IMR-90 (cell line): ENCODE measurements around the gene DELE1. TPM values are rescaled to one million over a fixed set of nuclear protein-coding genes. Genes with fewer than 3 reads are reported as not detected.

Experiments
- ATAC-seq: fragments of 200-7000 bp; cut with Tn5 transposase; 2 replicates; pipeline ENCODE4 v1.9.1; 2020; ENCODE audit warnings: low read depth, mild to moderate bottlenecking, moderate library complexity
- BruUV-seq: library from RNA; stranded (reverse); fragments of 400-500 nt; replicated peaks from 2 replicates; lab custom pipeline; 2021; lab: Mats Ljungman, UMichigan
- CTCF ChIA-PET: fragments of 300-600 bp; formaldehyde crosslinking; extraction: SDS; loops from one replicate; lab custom pipeline; 2021; ENCODE audit warnings: antibody characterized with exemption; lab: Yijun Ruan, JAX
- POLR2A ChIA-PET: fragments of 300-600 bp; sonication (Branson Sonifier 250); formaldehyde crosslinking; loops from one replicate; lab custom pipeline; 2022; ENCODE audit warnings: antibody characterized with exemption; ENCODE audit not compliant: unreplicated experiment; lab: Charles Lee
- DNase-seq: peaks from one replicate; pipeline ENCODE4 v3.0.0; 2013
- H2AFZ ChIP-seq: replicated peaks from 2 replicates; pipeline ENCODE3; 2013; ENCODE audit warnings: low read length, mild to moderate bottlenecking; ENCODE audit not compliant: poor library complexity
- H2AK5ac ChIP-seq: 2 replicates; pipeline ENCODE4 v1.6.1; 2013; ENCODE audit warnings: low read depth, low read length, inconsistent platforms
- H2AK9ac ChIP-seq: replicated peaks from 2 replicates; pipeline ENCODE3; 2013; ENCODE audit warnings: mild to moderate bottlenecking, low read depth, low read length, moderate library complexity; ENCODE audit not compliant: poor library complexity
- H2BK120ac ChIP-seq: 2 replicates; pipeline ENCODE4 v1.6.1; 2013; ENCODE audit warnings: low read depth, low read length, inconsistent platforms
- H2BK15ac ChIP-seq: 3 replicates; pipeline ENCODE4 v1.6.1; 2013; ENCODE audit warnings: low read depth, low read length, inconsistent platforms
- H2BK20ac ChIP-seq: 2 replicates; pipeline ENCODE4 v1.6.1; 2013; ENCODE audit warnings: low read depth, mild to moderate bottlenecking, inconsistent platforms, low read length, moderate library complexity
- H2BK5ac ChIP-seq: 2 replicates; pipeline ENCODE4 v1.6.1; 2013; ENCODE audit warnings: mild to moderate bottlenecking, low read depth, low read length, inconsistent platforms; ENCODE audit not compliant: poor library complexity, severe bottlenecking
- H3K14ac ChIP-seq: replicated peaks from 2 replicates; pipeline ENCODE4 v1.6.1; 2013; ENCODE audit warnings: low read depth, low read length, inconsistent platforms
- H3K18ac ChIP-seq: 2 replicates; pipeline ENCODE4 v1.6.1; 2013; ENCODE audit warnings: low read depth, low read length, control low read depth
- H3K23ac ChIP-seq: 2 replicates; pipeline ENCODE4 v1.6.1; 2013; ENCODE audit warnings: low read depth, low read length, inconsistent platforms
- H3K27ac ChIP-seq: 2 replicates; pipeline ENCODE4 v1.5.1; 2013; ENCODE audit warnings: mild to moderate bottlenecking, control low read depth, low read length; ENCODE audit not compliant: insufficient read depth
- H3K27me3 ChIP-seq: 2 replicates; pipeline ENCODE4 v1.6.1; 2013; ENCODE audit warnings: low read length; ENCODE audit not compliant: control insufficient read depth, insufficient read depth
- H3K36me3 ChIP-seq: 2 replicates; pipeline ENCODE4 v1.6.1; 2013; ENCODE audit warnings: low read length, mixed read lengths; ENCODE audit not compliant: control insufficient read depth, insufficient read depth
- H3K4ac ChIP-seq: 2 replicates; pipeline ENCODE4 v1.6.1; 2013; ENCODE audit warnings: low read depth, low read length, inconsistent platforms
- H3K4me1 ChIP-seq: 2 replicates; pipeline ENCODE4 v1.6.1; 2013; ENCODE audit warnings: low read length, mixed read lengths; ENCODE audit not compliant: control insufficient read depth, insufficient read depth
- H3K4me2 ChIP-seq: 2 replicates; pipeline ENCODE4 v1.6.1; 2013; ENCODE audit warnings: low read depth, mild to moderate bottlenecking, control low read depth, low read length, moderate library complexity
- H3K4me3 ChIP-seq: 2 replicates; pipeline ENCODE4 v1.5.1; 2013; ENCODE audit warnings: low read depth, mild to moderate bottlenecking, control low read depth, low read length, moderate library complexity; ENCODE audit not compliant: insufficient read depth
- H3K56ac ChIP-seq: 2 replicates; pipeline ENCODE4 v1.6.1; 2013; ENCODE audit warnings: low read length, inconsistent platforms; ENCODE audit not compliant: insufficient read depth; ENCODE audit errors: extremely low read depth
- H3K79me1 ChIP-seq, 2 experiments: 2 replicates each; pipeline ENCODE4 v1.6.1; 2013; ENCODE audit warnings: low read length in 2 of 2, inconsistent platforms in 1 of 2, low read depth in 1 of 2
- H3K9ac ChIP-seq: 2 replicates; pipeline ENCODE4 v1.6.1; 2013; ENCODE audit warnings: low read depth, low read length, control low read depth
- H3K9me1 ChIP-seq: 2 replicates; pipeline ENCODE4 v1.6.1; 2013; ENCODE audit warnings: low read length, inconsistent platforms; ENCODE audit not compliant: insufficient read depth
- H3K9me3 ChIP-seq: 2 replicates; pipeline ENCODE4 v1.6.1; 2013; ENCODE audit warnings: low read length; ENCODE audit not compliant: control insufficient read depth, insufficient read depth
- H4K20me1 ChIP-seq: 2 replicates; pipeline ENCODE4 v1.6.1; 2013; ENCODE audit warnings: low read length, inconsistent platforms; ENCODE audit not compliant: insufficient read depth
- H4K5ac ChIP-seq: 2 replicates; pipeline ENCODE4 v1.6.1; 2013; ENCODE audit warnings: mild to moderate bottlenecking, low read depth, low read length, control low read depth
- H4K8ac ChIP-seq, 2 experiments: 2 replicates each; pipeline ENCODE4 v1.6.1; 2013; ENCODE audit warnings: low read depth in 2 of 2, low read length in 2 of 2, control low read depth in 1 of 2, inconsistent platforms in 1 of 2
- H4K91ac ChIP-seq: 2 replicates; pipeline ENCODE4 v1.6.1; 2013; ENCODE audit warnings: low read depth, low read length, inconsistent platforms; ENCODE audit not compliant: insufficient read depth
- CHD1 ChIP-seq: IDR thresholded peaks from 2 replicates; pipeline ENCODE4 v1.6.1; 2012; ENCODE audit warnings: low read depth, low read length, improper control_type of control experiment
- FOS ChIP-seq: fragments of 150-350 bp; IDR thresholded peaks from 2 replicates; pipeline ENCODE4 v1.6.1; 2016; ENCODE audit warnings: low read depth, low read length
- MAZ ChIP-seq: IDR thresholded peaks from 2 replicates; pipeline ENCODE4 v1.6.1; 2012; ENCODE audit warnings: low read depth, mild to moderate bottlenecking, low read length, improper control_type of control experiment, moderate library complexity, borderline replicate concordance
- MXI1 ChIP-seq: IDR thresholded peaks from 2 replicates; pipeline ENCODE4 v1.6.1; 2012; ENCODE audit warnings: low read depth, mild to moderate bottlenecking, low read length, moderate library complexity, borderline replicate concordance
- NFE2L2 ChIP-seq: fragments of 150-350 bp; IDR thresholded peaks from 2 replicates; pipeline ENCODE4 v1.6.1; 2016; ENCODE audit warnings: low read depth, mild to moderate bottlenecking, low read length
- POLR2A ChIP-seq: IDR thresholded peaks from 2 replicates; pipeline ENCODE4 v1.6.1; 2012; ENCODE audit warnings: mild to moderate bottlenecking, low read depth, low read length
- RCOR1 ChIP-seq: IDR thresholded peaks from 2 replicates; pipeline ENCODE4 v1.6.1; 2012; ENCODE audit warnings: mild to moderate bottlenecking, low read length, improper control_type of control experiment; ENCODE audit not compliant: insufficient replicate concordance
- RFX5 ChIP-seq: IDR thresholded peaks from 2 replicates; pipeline ENCODE4 v1.8.0; 2012; ENCODE audit warnings: low read depth, mild to moderate bottlenecking, low read length, moderate library complexity
- SMC3 ChIP-seq: fragments of 150-350 bp; IDR thresholded peaks from 2 replicates; pipeline ENCODE4 v1.6.1; 2016; ENCODE audit warnings: low read depth, mild to moderate bottlenecking, antibody characterized with exemption, low read length, moderate library complexity
- WGBS, 2 experiments: methylation state at CpG; one replicate each; pipeline versions ENCODE4 v1.1.5 to v1.1.7; 2013; ENCODE audit warnings: missing lambda C conversion rate in 2 of 2; ENCODE audit not compliant: insufficient read length in 1 of 2; ENCODE audit errors: extremely low coverage in 2 of 2; 5-methylcytosine and 5-hydroxymethylcytosine counted together
- dilution Hi-C: fragments of 300-500 bp; cut with HindIII; formaldehyde crosslinking; loops from one replicate; pipeline ENCODE4 v1.14.3; 2018; ENCODE audit warnings: low sequenced_read_pairs; ENCODE audit not compliant: unreplicated experiment
- in situ Hi-C: fragments of 300-500 bp; cut with MboI; formaldehyde crosslinking; loops from 3 replicates; pipeline ENCODE4 v1.14.3; 2019; ENCODE audit warnings: low sequenced_read_pairs, inconsistent platforms, mixed read lengths
- intact Hi-C: fragments of 100-400 bp; cut with micrococcal nuclease; formaldehyde crosslinking; loops from 2 replicates; pipeline ENCODE4 v1.10.0; 2022
- polyA plus RNA-seq, 3 experiments: library from polyadenylated mRNA; depleted of rRNA; stranded (reverse); fragments of >200 nt; gene quantifications; 2 replicates each; pipeline ENCODE4 v1.2.3, GENCODE V29; 2012; ENCODE audit warnings: low replicate concordance in 1 of 3
- total RNA-seq: library from RNA; depleted of rRNA; stranded (reverse); fragments of >200 nt; gene quantifications from 2 replicates; pipeline ENCODE4 v1.2.3, GENCODE V29; 2012
- TF ChIP-seq, protein P1 (sequence below): fragments of 150-350 bp; IDR thresholded peaks from 2 replicates; pipeline ENCODE4 v1.6.1; 2016; ENCODE audit warnings: low read depth, mild to moderate bottlenecking, low read length, moderate library complexity, borderline replicate concordance
- TF ChIP-seq, protein P2 (sequence below): fragments of 150-350 bp; IDR thresholded peaks from 2 replicates; pipeline ENCODE4 v1.6.1; 2017; ENCODE audit warnings: mild to moderate bottlenecking, antibody characterized with exemption, low read length, low read depth
- TF ChIP-seq, protein P3 (sequence below): conservative IDR thresholded peaks from 2 replicates; pipeline ENCODE4 v1.5.1; 2012; ENCODE audit warnings: mild to moderate bottlenecking, low read depth, low read length, improper control_type of control experiment

The DELE1 gene
- total and polyA plus RNA-seq, 2 of the 4 experiments (the other 2 are of a cell fraction), result 28.0 to 66.1 TPM

DNA sequence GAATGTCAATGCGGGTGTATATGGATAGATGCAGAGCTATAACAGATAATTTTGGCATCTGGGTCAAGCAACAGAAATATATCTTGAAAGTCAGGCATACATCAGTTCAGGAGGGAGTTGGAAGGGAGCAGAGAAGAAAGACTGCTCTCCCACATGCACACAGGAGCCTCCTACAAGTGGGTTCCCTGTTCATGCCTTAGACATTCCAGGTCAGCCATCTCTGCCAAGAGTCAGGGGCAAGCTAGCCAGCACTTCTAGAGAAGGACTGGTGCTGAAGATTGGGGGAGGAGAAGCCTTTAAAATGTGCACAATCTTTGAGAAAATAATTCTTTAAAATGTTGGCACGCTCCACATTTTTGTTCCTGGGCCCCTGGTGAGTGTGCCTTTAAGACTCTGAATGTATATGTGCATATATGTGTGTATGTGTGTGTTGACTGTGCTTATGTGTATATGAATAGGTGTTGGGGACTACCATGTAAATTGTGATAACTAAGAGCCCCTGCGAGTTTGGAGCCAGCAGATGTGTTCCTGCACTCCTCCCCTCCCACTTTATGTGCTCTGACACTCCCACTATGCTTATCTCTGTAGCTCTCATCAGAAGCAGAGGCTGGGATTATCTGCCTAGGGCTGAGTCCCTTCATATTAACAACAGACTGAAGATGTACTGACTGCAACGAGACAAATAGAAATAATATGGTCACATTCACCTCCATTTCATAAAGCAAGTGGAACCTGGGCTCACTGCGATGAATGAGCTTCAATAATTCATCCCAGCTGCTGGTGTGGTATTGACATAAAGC is 21.5 kb upstream of the DELE1 start:
- CTCF ChIA-PET, result interaction anchor here (0.6 to 1.7 kb wide), 2 partner anchors 210 to 395 kb away, joined by 3 read pairs; no protein-coding TSS in a partner anchor
- dilution Hi-C loops, result no loop called here
- WGBS, 2 experiments, result 100% methylated on average over 1 of the region's 5 CpGs; no CpG with 5 or more reads in 1 of the 2 experiments

More for the DNA sequence above, 21.5 kb upstream of the DELE1 start:
- Histone ChIP-seq H3K36me3 (no peaks in the 10 kb centered on the region), H4K8ac (no peak overlapping the region), H2AFZ (no peak overlapping the region), H3K4me1 (no peaks in the 10 kb centered on the region), H2AK5ac (no peak overlapping the region), H2BK5ac (no peak overlapping the region), H2AK9ac (no peak overlapping the region), H3K4me2 (no peak overlapping the region), H3K9ac (no peak overlapping the region), H3K4me3 (no peak overlapping the region), H3K27me3 (peaks cover 31% of the 10 kb centered on the region), H3K4ac (no peak overlapping the region), H2BK120ac (no peak overlapping the region), H3K14ac (no peak overlapping the region), H4K20me1 (no peaks in the 10 kb centered on the region), H3K9me1 (no peaks in the 10 kb centered on the region), H3K27ac (no peak overlapping the region), H3K23ac (no peak overlapping the region), H3K79me1 (no peaks in the 10 kb centered on the region), H3K9me3 (no peaks in the 10 kb centered on the region), H2BK15ac (no peak overlapping the region), H2BK20ac (no peak overlapping the region), H3K56ac (no peak overlapping the region), H3K18ac (no peak overlapping the region), H4K91ac (no peak overlapping the region), H4K5ac (no peak overlapping the region)
- intact Hi-C loops, result no loop called here
- TF ChIP-seq CHD1 (no peak), FOS (no peak), MXI1 (no peak), SMC3 (no peak), RFX5 (no peak), RCOR1 (no peak), NFE2L2 (no peak), MAZ (no peak), POLR2A (no peak)
- TF ChIP-seq, protein P1, sequence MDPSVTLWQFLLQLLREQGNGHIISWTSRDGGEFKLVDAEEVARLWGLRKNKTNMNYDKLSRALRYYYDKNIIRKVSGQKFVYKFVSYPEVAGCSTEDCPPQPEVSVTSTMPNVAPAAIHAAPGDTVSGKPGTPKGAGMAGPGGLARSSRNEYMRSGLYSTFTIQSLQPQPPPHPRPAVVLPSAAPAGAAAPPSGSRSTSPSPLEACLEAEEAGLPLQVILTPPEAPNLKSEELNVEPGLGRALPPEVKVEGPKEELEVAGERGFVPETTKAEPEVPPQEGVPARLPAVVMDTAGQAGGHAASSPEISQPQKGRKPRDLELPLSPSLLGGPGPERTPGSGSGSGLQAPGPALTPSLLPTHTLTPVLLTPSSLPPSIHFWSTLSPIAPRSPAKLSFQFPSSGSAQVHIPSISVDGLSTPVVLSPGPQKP, result no peak
- TF ChIP-seq, protein P2, sequence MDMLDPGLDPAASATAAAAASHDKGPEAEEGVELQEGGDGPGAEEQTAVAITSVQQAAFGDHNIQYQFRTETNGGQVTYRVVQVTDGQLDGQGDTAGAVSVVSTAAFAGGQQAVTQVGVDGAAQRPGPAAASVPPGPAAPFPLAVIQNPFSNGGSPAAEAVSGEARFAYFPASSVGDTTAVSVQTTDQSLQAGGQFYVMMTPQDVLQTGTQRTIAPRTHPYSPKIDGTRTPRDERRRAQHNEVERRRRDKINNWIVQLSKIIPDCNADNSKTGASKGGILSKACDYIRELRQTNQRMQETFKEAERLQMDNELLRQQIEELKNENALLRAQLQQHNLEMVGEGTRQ, result no peak
- TF ChIP-seq, protein P3, sequence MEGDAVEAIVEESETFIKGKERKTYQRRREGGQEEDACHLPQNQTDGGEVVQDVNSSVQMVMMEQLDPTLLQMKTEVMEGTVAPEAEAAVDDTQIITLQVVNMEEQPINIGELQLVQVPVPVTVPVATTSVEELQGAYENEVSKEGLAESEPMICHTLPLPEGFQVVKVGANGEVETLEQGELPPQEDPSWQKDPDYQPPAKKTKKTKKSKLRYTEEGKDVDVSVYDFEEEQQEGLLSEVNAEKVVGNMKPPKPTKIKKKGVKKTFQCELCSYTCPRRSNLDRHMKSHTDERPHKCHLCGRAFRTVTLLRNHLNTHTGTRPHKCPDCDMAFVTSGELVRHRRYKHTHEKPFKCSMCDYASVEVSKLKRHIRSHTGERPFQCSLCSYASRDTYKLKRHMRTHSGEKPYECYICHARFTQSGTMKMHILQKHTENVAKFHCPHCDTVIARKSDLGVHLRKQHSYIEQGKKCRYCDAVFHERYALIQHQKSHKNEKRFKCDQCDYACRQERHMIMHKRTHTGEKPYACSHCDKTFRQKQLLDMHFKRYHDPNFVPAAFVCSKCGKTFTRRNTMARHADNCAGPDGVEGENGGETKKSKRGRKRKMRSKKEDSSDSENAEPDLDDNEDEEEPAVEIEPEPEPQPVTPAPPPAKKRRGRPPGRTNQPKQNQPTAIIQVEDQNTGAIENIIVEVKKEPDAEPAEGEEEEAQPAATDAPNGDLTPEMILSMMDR, result no peak
- ATAC-seq (no peak), DNase-seq (no peak)
- BruUV-seq, result no TSS peak
- in situ Hi-C loops, result no loop called here
- POLR2A ChIA-PET, result no interaction called here
